Activated CD8-positive, alpha-beta memory T cell treated with anti-CD3 and anti-CD28 coated beads, Interleukin-2, amount 50 U/mL, for 4 hours (primary cell): ENCODE measurements around the gene LIN7B.

Source experiments
- DNase-seq: peaks from one replicate; pipeline ENCODE4 v3.0.0-alpha.2; 2020

The LIN7B gene

DNA sequence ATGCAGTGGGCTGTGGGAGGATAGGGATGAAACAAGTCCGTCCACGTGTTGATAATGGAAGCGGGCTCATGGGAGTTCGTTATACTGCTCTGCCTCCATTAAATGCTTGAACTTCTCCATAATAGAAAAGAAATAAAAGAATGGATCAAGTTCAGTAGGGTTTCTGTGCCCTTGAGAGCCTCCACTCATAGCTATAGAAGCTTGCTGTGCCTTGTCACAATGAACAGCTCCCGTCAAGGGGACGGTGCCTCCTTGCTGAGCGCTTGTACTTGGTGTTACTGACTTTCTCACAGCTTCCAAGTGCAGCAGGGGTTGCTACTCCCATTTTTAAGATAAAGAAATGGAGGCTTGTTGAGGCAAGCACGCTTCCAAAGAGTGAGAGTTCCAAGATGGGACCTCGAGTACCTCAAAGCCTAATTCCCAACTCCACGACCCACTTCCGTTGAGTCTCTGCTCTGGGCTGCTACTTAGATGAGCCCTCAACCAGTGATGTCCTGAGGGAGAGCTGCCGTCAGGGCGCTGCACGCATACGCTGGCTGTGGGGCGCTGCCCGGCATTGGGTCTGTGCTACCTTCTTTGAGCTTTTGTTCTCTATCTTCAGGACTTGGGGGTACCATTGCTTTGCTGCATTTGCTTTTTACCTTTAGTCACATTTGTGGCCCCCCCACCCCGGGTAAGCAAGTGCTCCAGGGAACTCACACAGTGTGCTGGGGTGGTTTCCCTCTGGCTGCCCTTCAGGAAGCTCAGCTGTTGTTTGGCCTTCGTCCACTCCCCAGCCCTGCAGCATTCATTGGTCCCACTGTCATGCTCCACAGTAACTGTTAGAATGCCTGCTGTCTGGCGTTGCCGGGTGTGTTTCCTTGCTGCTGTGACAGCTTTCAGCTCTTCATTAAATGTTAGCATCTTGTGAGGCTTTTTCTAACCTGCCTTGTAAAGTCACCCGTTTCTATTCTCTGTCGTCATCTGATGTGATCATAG lies 19.4 kb upstream of the LIN7B start:
- no peak for DNase-seq

DNA sequence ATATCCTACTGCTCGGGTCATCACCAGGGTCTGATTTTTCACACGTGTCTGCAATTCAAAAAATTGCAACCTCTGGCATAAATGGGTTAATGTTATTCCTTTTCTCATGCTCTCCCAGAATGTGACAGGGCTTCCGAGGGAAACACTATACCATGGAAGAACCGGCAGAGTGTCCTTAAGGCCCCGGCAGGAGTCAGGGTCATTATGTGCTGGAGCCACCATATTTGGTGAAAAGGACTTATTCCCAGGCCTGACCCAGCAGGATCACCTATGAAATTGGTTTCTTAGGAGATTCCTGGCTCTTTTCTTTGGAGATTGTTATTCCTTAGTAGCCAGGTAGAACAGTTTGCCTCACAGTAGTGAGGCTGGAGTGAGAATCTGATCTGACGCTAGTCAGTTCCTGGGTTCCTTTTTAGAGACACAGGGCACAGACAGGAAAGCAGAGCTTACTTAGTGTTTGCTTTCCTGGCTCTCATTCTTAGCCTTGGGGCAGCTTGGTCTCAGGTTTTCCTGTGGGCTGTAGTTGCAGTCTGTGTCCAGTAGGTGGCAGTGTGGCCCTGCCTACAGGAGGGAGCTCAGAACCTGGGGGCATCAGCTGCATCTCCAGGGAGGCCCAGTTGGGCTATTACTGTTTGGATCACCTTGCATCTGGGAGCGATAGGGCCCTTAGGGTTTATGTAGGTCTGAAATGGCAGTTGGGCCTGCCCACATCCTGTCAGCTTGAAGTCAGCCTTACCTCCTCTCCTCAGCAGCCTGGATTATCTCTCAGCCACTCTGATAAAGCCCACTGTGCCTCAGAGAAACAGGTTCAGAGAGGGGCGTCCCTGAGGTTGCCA lies 16.5 kb upstream of the LIN7B start:
- DNase-seq, result peak; percentile 70

GRCh38 chr19:49098795-49099194 lies 15.4 kb upstream of the LIN7B start:
- no peak for DNase-seq

- no peak for DNase-seq
These were observed 13.0 kb upstream of the LIN7B start for GRCh38 chr19:49101160-49101559.

GRCh38 chr19:49102303-49102702 lies 11.9 kb upstream of the LIN7B start:
- no peak for DNase-seq

DNA sequence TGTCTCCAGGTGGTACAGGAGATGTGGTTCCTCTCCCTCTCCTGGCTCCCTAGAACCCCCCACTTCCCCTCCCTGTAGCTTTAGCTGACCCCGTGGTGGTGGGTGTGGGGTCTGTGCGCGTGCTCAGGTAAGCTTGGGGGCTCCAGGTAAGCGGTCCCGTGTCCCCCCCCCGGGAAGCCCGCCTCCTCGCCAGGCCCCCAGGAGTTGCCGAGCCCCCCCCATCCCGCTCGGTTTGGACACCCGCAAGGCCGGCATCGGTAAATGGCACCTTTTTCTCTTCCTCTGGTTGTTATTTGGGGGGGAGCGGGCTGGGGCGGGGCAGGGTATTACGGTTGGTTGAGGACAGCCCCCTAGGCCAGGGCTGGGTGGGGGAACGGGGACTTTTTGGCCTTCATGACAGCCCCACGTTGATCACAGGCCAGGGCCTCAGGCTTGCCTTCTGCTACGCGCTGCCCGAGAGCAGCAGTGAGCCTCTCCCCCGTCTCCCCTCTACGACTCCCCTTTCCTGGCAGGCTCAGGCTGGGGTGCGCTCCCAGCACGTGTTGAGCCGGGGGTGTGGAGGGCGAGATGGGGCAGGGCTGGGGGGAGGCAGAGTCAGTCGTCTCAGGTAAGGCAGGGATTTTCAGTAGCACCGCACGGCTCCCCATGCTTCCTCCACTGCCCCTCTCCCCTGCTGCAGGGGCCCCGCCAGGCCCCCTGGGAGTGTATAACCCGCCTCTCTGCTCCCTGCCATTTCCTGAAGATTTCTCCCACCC lies 10.7 kb upstream of the LIN7B start:
- DNase-seq, result no peak

DNA sequence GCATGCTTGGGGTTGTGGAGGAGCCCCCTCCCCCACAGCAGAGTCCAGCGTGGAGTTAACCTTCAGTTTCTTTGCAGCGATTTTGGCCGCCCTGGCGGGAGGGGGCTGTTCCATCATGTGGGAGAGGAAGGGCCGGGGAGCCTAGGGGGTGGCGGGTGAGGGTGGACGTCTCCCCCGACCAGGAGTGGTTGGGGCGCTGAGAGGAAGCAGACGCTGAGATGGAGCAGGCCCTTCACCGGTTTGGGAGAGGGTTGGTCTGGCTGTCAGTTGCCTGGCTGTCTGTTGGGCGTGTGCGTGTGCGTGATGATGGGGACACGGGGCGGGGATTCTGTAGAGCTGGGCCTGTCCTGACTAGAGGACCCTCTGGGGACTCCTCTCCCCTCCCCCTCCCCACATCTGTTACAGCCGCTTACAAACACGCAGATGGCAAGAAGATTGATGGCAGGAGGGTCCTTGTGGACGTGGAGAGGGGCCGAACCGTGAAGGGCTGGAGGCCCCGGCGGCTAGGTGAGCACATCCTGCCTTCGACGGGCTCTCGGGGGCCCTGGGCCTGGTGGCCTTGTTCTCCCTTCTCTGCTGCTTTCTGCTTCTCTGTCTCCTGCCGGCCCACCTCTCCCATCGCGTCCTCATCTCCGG lies 9.8 kb upstream of the LIN7B start:
- no peak for DNase-seq

DNA sequence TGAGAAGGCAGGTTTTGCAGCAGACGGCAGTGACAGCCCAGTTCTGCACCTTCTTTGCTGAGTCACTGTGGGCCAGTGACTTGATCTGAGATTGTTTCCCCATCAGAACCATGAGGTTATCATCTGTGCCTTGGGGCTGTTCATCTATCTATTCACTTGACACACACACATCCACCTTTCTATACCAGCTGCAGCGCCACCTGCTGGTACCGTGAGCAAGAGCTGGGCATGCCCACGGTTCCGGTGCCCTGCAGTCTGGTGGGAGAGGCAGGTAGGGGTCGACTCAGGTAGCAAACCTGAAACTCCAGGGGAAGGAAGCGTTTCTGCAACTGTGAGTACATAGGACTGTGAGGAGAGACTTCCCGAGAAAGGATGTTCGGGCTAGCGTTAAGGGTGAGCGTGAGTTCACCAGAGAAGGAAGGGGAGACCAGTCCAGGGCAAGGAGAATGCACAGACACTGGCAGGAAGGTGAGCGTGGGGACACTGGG lies 7.5 kb upstream of the LIN7B start:
- peak; percentile 68 for DNase-seq

DNA sequence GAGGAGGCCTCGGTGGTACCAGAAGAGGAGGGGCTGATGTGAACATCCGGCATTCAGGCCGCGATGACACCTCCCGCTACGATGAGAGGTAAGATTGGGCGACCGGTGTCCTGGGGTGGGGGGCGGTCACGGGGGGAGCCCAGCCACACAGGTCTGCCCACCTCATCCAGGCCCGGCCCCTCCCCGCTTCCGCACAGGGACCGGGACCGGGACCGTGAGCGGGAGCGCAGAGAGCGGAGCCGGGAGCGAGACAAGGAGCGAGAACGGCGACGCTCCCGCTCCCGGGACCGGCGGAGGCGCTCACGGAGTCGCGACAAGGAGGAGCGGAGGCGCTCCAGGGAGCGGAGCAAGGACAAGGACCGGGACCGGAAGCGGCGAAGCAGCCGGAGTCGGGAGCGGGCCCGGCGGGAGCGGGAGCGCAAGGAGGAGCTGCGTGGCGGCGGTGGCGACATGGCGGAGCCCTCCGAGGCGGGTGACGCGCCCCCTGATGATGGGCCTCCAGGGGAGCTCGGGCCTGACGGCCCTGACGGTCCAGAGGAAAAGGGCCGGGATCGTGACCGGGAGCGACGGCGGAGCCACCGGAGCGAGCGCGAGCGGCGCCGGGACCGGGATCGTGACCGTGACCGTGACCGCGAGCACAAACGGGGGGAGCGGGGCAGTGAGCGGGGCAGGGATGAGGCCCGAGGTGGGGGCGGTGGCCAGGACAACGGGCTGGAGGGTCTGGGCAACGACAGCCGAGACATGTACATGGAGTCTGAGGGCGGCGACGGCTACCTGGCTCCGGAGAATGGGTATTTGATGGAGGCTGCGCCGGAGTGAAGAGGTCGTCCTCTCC lies 6.3 kb upstream of the LIN7B start:
- DNase-seq, result no peak

DNA sequence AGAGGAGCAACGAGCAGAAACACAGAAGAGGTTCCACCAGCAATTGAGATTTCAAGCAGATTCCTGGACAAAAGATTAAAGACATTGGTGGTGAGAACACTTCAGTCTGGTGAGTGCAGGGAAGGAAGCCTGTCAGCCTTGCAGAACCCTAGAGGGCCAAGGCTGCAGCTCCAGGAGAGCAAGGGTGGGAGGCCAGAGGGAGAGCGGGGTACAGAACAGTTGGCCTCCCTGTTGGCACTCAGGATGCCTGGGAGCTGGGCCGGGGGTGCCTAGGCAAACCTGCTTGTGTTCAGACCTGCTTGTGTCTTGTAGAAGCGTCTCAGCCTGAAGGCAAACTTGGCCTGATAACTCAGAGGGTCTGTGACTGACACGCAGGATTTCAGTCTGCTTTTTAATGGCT lies 5.1 kb upstream of the LIN7B start:
- DNase-seq, result no peak

- DNase-seq, result no peak
These were observed 4.5 kb upstream of the LIN7B start for GRCh38 chr19:49109569-49110233.

DNA sequence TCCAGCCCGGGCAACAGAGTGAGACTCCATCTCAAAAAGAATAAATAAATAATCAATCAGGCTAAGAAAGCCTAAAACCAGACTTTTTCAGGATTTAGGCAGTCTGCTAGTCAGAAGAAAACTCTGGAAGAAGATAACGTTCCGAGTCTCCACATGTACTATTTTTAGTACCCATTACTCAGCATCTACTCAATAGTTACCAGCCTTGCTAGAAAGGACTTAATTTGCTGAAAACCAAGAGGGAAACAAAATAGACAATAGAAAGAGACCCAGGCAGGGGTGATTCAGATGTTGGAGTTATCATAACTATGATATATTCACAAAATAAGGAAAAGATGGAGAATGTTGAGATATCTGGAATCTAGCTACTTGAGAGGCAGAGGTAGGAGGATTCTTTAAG lies 3.6 kb upstream of the LIN7B start:
- DNase-seq, result no peak

GRCh38 chr19:49111218-49111998 lies 2.8 kb upstream of the LIN7B start:
- no peak for DNase-seq

- DNase-seq, result peak; percentile 56
These were observed 627 bp downstream of the LIN7B start for GRCh38 chr19:49114630-49115363.

DNA sequence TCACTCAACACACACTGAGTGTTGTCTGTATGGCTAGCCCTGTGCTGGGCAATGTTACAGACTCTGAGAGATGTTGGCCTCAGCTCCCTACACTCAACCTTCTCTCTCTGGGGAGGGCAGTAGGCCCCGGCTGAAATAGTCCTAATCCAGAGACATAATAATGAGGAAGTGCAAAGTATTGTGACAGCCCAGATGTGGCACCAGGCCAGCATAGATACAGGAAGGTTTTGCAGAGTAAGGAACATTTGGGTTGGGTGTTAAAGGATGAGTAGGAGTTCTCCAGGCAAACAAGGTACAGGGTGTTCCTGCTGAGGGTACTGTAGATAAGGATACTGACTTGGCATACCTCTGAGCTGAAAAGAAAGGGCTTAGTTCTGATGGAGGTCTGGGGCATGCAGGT lies 2.4 kb downstream of the LIN7B start:
- no peak for DNase-seq

GRCh38 chr19:49117677-49118564 lies 3.8 kb downstream of the LIN7B start:
- DNase-seq, result no peak

DNA sequence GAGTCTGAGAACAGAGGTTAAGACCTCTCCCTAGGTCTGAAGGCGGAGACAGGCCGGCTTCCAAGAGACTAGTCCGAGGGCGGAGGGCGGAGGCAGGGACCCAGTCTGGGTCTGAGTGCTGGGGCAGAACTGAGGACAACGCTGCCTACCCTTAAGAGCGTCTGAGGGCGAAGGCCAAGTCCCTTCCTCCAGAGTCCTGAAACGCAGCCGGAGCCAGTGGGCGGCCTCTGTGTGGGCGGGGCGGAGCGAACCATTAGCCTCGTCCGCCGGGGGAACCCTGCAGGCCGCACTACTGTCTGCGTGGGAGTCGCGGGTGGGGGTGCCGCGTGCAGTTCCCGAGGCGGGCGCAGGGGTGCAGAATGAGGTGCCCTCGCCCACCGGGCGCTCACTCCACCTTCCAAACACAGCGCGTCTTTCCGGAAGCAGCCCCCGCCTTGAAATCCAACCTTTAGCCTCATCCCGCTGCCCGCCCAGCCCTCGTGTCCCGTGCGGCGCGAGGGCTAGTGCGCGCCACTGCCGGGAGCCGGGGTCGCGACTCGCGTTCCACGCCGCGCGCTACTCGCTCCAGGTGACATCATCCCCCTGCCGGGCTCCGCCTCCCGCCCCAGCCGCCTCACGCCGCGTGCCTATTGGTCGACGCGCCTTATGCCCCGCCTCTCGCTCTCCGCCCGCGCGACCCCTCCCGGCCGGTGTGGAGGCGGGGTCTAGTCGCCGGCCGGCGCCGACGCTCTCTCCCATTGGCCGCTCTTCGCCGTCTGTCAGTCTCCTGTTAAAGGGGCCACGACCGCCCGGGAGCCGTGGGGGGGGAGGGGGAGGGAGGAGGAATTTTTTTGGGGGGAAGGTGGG lies 4.6 kb downstream of the LIN7B start, which contains the start of gene C19orf73:
C19orf73 (minus strand) TSS at position 579 of the 846 bp plus-strand sequence; CDS start at position 458, 121 bp downstream.
- peak; percentile 96 for DNase-seq
